Left ventricle myocardium inferior (tissue), 1 donor: Measurements from ENCODE around the gene SLC31A2. TPM values are rescaled to one million over a fixed set of nuclear protein-coding genes. Genes with fewer than 3 reads are reported as not detected.

Experiments
- DNase-seq: peaks from one replicate; pipeline ENCODE4 v3.0.0-alpha.2; 2020
- H3K27ac ChIP-seq: fragments of 200-600 bp; replicated peaks from 2 replicates; pipeline ENCODE4 v1.8.0; 2021
- H3K27me3 ChIP-seq: fragments of 200-600 bp; 2 replicates; pipeline ENCODE4 v1.8.0; 2021; ENCODE audit warnings: low read depth
- H3K36me3 ChIP-seq: fragments of 200-600 bp; 2 replicates; pipeline ENCODE4 v1.8.0; 2021
- H3K4me1 ChIP-seq: fragments of 200-600 bp; 2 replicates; pipeline ENCODE4 v1.8.0; 2021
- H3K4me3 ChIP-seq: fragments of 200-600 bp; 2 replicates; pipeline ENCODE4 v1.8.0; 2021; ENCODE audit warnings: mild to moderate bottlenecking, moderate library complexity
- H3K9me3 ChIP-seq: fragments of 200-600 bp; replicated peaks from 2 replicates; pipeline ENCODE4 v1.8.0; 2021
- intact Hi-C: fragments of 100-400 bp; cut with micrococcal nuclease; formaldehyde crosslinking; loops from one replicate; pipeline ENCODE4 v1.11.0; 2022
- total RNA-seq: library from RNA; stranded (reverse); fragmentation: NEBNext Ultra II Directional; extraction: Animal tissue kit (Norgen Biotek cat#: 25700); gene quantifications from one replicate; pipeline ENCODE4 v1.2.1, GENCODE V29; 2021
- TF ChIP-seq, protein P1 (sequence below): fragments of 200-600 bp; IDR thresholded peaks from 2 replicates; pipeline ENCODE4 v1.8.0; 2021; ENCODE audit warnings: antibody characterized with exemption, mild to moderate bottlenecking, borderline replicate concordance
- donor health status: DM: no; HTN: yes; CAD: no; lungs with severe emphysema.

The SLC31A2 gene
- total RNA-seq, 1 donor from 2014 or later = 10.7 TPM

GRCh38 chr9:113173341-113173740 lies 22.5 kb downstream of the SLC31A2 start:
- Histone ChIP-seq H3K4me3 (no peak overlapping the region), H3K9me3 (no peaks in the 10 kb centered on the region), H3K4me1 (peaks cover 15% of the 10 kb centered on the region), H3K27ac (no peak overlapping the region), H3K36me3 (peaks cover 97% of the 10 kb centered on the region), H3K27me3 (no peaks in the 10 kb centered on the region)
- TF ChIP-seq, protein P1, sequence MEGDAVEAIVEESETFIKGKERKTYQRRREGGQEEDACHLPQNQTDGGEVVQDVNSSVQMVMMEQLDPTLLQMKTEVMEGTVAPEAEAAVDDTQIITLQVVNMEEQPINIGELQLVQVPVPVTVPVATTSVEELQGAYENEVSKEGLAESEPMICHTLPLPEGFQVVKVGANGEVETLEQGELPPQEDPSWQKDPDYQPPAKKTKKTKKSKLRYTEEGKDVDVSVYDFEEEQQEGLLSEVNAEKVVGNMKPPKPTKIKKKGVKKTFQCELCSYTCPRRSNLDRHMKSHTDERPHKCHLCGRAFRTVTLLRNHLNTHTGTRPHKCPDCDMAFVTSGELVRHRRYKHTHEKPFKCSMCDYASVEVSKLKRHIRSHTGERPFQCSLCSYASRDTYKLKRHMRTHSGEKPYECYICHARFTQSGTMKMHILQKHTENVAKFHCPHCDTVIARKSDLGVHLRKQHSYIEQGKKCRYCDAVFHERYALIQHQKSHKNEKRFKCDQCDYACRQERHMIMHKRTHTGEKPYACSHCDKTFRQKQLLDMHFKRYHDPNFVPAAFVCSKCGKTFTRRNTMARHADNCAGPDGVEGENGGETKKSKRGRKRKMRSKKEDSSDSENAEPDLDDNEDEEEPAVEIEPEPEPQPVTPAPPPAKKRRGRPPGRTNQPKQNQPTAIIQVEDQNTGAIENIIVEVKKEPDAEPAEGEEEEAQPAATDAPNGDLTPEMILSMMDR = no peak
- no peak for DNase-seq
- intact Hi-C loops = no loop called here

DNA sequence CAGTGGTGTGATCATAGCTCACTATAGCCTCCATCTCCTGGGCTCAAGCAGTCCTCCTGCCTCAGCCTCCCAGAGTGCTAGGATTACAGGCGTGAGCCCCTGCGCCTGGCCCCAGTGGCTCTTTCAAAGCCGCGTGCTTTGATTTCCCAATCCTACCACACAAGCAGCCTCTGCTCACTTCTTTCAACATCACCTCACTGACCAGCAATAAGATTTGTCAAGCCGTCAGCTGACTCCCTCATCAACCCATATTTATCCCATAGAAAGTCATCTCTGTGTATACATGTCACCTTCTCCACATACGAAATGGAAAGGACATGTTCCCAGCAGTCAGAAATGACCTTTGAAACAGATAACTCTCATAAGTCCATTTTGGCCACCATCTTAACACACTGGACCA lies 26.0 kb downstream of the SLC31A2 start:
- intact Hi-C loops = no loop called here
- TF ChIP-seq, protein P1 = no peak
- DNase-seq = no peak
- H3K4me3 ChIP-seq = no peak overlapping the region
- peaks cover 32% of the 10 kb centered on the region for H3K4me1 ChIP-seq
- H3K27me3 ChIP-seq = no peaks in the 10 kb centered on the region
- no peaks in the 10 kb centered on the region for H3K9me3 ChIP-seq
- H3K27ac ChIP-seq = no peak overlapping the region
- peaks cover 94% of the 10 kb centered on the region for H3K36me3 ChIP-seq

- TF ChIP-seq, protein P1 = no peak
- Histone ChIP-seq H3K36me3 (peaks cover 94% of the 10 kb centered on the region), H3K27me3 (no peaks in the 10 kb centered on the region), H3K4me1 (peaks cover 32% of the 10 kb centered on the region), H3K27ac (no peak overlapping the region), H3K4me3 (no peak overlapping the region), H3K9me3 (no peaks in the 10 kb centered on the region)
- intact Hi-C loops = no loop called here
- no peak for DNase-seq
Observed at GRCh38 chr9:113177251-113177650, 26.4 kb downstream of the SLC31A2 start.

DNA sequence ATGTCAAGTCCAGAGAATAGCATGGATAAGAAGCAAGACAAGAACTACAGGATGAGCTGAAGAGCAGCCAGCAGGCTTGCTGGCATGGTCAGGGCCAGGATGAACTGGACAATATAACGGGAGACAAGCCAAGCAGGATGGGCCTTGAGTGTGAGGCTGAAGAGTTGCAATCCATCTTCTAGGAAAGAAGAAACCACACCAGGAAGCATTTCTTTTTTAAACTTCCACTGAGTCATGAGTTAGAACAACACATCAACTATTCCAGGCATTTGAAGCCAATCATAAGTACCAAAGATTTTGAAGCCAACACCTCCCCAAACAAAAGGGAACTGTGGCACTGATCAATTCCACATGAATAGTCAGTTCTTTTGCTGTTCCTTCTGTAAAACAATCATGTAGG lies 27.3 kb downstream of the SLC31A2 start:
- H3K36me3 ChIP-seq = peaks cover 94% of the 10 kb centered on the region
- intact Hi-C loops = no loop called here
- H3K27ac ChIP-seq = no peak overlapping the region
- no peaks in the 10 kb centered on the region for H3K27me3 ChIP-seq
- no peaks in the 10 kb centered on the region for H3K9me3 ChIP-seq
- TF ChIP-seq, protein P1 = no peak
- no peak for DNase-seq
- H3K4me1 ChIP-seq = peaks cover 30% of the 10 kb centered on the region
- H3K4me3 ChIP-seq = no peak overlapping the region

DNA sequence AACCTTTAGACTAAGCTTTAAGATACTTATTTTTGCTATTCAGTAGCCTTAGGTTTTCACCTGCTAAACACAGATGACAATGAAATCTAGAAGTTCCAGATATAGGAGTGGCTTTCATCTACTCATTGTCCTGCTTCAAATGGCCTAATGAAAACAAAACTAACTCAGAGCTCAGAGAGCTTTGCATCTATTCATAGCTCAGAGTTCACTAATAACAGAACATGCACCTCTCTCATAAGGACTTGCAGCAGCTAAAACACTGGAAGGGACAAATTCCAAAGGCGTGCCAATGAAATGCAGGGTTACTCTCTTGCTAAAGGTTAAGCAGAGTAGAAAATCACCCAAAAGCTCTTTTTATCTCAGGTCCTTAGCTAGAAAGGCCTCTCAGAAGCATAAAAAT lies 29.0 kb downstream of the SLC31A2 start:
- no peaks in the 10 kb centered on the region for H3K27me3 ChIP-seq
- intact Hi-C loops = no loop called here
- no peaks in the 10 kb centered on the region for H3K9me3 ChIP-seq
- no peak overlapping the region for H3K4me3 ChIP-seq
- no peak for DNase-seq
- TF ChIP-seq, protein P1 = no peak
- peak overlapping the region; percentile 77 for H3K27ac ChIP-seq
- H3K36me3 ChIP-seq = peaks cover 97% of the 10 kb centered on the region
- peaks cover 23% of the 10 kb centered on the region for H3K4me1 ChIP-seq

DNA sequence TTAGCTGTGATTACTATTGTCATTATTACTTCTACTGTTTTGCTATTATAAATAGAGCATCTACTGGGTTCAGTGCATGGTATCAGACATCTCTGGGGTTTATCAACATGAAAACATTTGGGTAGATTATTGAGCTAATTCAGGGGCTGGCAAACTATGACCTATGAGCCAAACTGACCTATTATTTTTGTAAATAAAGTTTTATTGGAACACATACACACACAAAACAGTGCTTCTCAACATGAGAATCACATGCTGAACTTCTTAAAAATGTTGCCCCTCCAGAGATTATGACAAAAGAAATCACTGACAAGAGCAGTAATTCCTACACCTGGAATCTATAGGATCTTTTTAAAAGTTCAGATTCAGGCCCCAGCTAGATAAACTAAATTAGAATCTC lies 30.4 kb downstream of the SLC31A2 start:
- Histone ChIP-seq H3K9me3 (no peaks in the 10 kb centered on the region), H3K27me3 (no peaks in the 10 kb centered on the region), H3K4me1 (peaks cover 23% of the 10 kb centered on the region), H3K4me3 (no peak overlapping the region), H3K36me3 (peaks cover 98% of the 10 kb centered on the region), H3K27ac (no peak overlapping the region)
- no peak for DNase-seq
- intact Hi-C loops = no loop called here
- TF ChIP-seq, protein P1 = no peak
